ENCODE data around the gene MROH7. TPM values are rescaled to one million over a fixed set of nuclear protein-coding genes. Genes with fewer than 3 reads are reported as not detected.
"Not testable (repeated sequence)": the region's sequence is repeated elsewhere in the genome, so short reads cannot be mapped to it uniquely, and the experiment has no call there.

The MROH7 gene
- polyA plus RNA-seq, 5 donors, result 10.1 to 16.2 (median 11.4) TPM

DNA sequence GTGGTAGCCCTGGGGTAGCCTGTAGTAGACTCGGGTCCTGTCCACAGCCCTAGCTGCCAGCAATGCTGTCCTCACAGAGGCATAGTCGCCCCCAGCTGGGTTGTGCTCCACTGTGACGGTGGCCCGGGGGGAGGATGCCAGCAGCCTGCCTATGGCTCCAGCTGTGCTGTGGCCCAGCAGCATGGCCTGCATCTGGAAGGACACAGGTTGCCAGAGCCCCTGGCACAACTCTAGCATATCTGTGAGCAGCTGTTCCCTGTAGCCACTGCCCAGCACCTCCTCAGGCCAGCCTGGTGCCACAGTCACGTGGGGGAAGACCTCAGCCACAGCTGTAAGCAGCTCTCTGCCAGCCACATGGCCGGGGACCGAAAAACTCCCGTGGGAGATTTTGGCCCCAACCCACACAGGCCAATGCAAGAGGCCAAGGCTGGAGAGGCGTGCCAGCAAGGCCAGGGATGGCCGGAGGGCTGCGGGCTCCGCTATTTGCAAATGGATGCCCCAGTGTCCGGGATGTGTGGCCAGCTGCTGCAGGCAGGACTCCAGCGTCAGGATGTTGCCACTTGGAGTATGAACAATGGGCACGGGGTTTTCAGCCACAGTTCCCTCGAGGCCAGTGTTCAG, 32.2 kb upstream of the MROH7 start:
- no peak for DNase-seq

DNA sequence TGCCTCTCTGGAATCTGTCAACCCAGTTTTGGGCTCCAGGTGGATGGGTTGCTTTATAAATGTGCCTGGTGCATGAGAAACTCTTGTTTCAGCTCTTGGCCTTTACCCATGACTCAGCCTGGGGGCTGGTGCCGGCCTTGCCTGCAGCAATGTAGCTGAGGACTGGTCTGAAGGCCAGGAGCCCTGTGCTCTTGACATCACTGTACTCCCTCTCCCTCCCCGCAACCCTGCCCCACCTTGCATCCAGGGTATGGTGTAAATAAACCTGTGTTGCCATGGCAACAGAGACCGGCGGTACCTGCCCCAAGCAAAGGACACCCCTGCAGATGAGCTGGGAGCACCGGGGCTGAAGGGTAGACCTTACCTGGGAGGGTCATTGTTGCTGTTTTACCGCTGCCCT, 31.5 kb upstream of the MROH7 start:
- DNase-seq, result no peak

DNA sequence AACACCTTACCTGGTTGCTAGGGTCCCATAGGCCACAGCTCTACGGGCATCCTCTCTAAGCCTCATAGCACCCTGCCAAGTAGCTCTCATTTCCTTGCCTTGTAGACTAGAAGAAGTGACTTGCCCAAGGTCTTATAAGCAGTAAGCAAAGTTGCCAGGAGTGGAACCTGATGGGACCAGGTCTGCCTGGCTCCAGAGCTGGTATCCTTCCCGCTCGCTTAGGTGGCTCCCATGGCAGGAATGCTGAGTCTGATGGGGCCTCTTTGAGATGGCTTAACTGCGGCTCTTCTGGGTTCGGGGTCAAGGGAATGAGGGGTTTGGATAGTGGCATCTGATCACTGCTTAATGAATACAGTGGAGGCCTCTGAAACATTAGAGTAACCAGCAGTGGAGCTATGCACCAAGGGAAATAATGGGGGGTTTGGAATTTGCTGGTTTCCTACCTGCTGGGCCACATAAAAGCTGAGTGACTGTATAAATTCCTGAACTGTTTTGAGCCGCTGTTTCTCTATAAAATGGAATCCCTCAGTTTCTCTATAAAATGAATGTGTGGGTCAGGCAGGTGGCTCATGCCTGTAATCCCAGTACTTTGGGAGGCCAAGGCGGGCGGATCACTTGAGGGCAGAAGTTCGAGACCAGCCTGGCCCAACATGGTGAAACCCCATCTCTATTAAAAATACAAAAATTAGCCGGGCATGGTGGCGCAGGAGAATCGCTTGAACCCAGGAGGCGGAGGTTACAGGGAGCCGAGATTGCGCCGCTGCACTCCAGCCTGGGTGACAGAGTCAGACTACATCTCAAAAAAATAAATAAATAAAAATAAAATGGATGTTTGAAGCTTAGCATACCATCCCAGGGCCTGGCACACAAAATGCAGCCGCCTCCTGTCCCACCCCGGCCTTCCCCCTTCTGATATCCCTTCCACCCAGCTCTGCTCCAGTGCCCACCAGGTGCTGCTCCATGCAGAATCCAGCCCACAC, 30.7 kb upstream of the MROH7 start:
- no peak for DNase-seq

DNA sequence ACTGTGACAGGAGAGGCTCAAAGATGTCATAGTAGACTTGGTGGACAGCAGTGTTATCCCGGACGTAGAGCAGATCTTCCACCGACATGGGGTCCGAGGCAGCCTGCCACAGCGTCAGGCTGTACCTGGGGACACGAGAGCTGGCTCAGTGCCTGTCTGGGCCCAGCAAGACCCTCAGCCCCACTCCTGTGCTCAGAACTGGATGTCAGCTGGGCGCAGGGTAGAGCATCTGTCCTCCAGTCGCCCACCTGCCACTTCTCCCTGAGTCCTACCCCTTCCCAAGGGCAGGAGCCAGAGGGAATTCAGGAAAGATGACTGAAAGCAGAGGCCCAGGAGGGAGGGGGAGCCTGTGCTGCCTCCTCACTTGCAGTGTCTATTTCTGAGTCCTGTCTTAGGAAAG, 30.0 kb upstream of the MROH7 start:
- DNase-seq, result no peak

DNA sequence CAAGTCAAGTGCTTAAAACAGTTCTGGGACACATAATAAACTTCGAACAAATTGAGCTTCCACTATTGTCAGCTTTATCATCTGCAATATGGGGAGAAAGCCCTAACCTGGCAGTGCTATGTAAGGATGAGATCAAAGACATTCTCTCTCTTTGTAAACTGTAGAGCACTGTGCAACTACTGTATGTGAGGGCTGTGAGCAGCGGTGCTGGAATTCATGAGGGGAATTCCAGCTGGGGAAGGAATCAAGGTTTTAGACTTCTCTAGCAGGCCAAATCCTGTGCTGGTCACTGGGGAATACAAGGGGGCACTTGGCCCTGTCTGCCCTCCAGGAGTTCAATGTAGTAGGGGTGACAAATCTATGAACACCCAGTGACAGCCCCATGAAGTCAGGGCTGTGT, 27.6 kb upstream of the MROH7 start:
- no peak for DNase-seq

DNA sequence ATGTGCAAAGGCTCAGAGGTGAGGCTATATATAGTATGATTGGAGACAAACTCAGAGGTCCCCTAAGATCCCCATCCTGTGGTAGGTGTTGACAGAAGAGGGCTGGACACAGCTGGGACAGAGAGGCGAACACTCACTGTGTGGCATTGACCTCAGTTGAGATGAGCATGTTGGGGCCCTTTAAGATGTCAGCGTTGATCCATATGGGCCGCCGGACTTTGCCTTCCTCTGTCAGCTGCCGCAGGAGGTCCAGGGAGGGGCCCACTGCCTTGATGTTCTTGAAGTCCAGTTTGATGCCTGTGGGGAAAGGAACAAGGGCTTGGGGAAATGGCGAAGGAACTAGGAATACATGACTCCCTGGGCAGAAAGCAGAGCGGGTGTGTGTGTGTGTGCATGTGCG, 27.0 kb upstream of the MROH7 start:
- DNase-seq, result no peak

DNA sequence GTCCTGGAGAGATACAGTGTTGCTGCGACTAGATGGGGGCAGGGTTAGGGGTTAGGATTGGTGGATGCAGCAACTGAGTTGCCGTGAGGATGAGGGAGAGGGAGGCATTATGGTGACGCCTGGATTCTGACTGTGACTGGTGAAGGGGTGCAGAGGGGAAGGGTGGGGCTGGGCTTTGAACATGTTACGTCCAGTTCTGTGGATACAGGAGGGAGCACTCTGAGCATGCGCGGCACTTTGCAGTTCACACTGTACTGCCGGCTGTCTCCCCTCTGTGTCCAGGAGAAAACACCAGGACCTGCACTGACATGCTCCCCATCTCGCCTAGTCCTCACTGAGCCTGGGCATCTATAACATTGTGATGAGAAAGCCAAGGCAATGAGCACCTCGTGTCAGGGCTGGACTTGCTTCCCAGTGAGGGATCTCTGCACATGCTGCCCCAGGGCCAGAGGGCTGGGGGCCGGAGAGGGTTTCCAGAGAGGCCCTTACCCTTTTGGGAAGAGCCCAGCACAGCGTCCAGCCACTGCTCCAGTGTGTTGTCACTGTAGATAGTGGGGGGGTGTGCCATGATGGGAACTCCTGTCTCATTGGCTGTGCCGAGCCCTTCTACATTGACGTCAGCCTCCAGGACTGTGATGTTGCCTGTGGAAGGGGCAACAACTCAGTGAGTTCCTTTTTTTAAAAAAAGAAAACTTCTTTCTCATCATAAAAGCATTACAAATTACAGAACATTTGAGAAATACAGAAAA, 25.9 kb upstream of the MROH7 start:
- DNase-seq, result no peak

DNA sequence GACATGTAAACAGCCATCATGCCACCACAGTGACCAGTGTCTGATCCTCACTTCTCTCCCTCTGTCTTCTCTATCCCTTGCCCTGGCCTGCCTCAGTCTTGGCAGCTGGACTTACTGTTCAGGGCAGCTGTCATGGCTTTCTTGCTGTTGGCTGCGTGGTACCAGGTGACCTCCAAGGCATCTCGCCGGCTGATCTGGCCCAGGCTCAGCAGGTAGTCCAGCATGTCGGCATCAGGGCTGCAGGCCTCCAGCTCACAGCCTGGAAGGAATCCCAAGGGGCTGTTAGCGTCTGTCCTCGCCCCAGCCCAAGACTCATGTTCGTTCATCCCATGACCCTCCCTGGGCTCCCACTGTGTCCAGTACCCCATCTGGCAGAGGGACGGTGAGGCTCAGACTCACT, 21.8 kb upstream of the MROH7 start:
- DNase-seq, result no peak

DNA sequence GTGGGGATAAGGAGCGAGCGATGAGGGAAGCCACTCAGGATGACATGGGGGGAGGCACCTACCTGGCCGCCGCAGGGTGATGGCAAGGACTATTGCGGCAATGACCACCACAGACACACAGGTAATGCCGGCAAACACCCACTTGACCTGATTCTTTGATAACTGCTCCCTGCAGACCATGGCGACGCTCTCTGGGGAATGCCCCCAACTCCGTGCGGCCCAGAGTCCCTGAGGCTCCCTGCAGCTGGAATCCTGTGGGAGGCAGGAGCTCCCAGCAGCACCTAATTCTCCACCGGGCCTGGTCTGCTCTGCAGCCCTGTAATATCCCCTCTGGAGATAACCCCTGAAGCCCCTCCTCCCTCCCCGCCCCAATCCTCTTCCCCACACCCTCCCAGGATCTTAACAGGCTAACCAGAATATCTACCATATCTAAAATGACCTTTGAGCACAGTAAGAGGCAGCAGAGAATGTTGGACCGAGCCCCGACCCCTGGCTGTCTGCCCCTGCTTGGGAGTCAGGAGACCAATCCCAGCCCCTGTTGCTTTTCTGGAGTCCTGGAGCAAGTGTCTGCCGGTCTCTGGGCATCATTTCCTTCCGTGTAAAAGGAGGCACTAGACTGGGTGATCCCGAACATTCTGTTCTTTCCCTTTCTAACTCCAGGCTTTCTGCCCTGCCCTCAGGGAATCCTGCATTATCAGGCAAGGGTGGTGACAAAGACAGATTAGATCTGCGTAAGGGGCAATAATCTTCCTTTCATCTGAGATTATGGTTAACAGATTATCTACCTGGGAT, 18.2 kb upstream of the MROH7 start, which contains the start of gene FAM151A:
FAM151A (minus strand) TSS at position 310 of the 792 bp plus-strand sequence; CDS start at position 180, 130 bp downstream.
- DNase-seq, result no peak

DNA sequence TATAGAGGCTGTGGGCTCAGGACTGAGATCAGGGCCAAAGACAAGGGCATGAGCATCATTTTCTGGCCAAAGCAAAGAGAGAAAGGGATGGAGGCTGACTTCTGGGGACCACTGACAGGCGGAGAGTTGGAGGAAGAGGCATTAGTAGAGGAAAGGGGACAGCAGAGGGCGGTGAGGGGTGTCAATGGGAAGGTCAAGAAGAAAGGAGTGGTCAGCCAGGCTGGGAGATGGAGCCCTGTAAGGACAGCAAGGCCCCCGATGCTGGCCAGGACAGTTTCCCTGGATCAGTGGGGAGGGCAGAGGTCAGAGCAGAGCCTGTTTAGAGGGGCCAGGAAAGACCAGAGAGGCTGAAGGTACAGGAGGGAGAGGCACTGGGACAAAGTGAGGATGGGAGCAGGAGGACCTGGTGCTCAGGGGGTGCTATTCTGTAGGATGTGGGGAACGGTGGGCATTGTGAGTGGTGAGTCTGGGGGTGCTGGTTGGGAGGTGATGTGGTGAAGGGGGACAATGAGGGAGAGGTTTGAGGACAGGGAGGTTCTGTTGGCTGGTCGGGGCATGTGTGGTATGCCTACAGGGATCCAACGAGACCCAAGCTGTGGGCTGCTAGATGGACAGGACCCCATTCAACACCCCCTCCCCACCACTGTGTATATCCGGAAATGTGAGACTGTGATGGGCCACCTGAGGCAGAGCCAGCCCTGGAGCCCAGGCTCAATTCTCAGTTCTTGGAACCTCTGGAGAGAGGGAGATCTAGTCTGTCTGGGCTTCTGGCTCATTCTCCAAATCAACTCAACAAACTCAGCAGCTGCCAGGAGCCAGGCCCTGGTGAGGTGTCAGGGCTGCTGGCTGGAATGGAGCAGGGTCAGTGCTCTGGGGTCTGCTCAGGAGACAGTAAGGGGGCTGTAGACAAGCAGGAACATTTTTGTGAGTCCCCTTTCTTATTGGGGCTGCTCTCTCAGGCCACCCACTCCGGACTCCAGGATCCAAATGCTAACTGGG, 16.8 kb upstream of the MROH7 start:
- DNase-seq, result no peak

DNA sequence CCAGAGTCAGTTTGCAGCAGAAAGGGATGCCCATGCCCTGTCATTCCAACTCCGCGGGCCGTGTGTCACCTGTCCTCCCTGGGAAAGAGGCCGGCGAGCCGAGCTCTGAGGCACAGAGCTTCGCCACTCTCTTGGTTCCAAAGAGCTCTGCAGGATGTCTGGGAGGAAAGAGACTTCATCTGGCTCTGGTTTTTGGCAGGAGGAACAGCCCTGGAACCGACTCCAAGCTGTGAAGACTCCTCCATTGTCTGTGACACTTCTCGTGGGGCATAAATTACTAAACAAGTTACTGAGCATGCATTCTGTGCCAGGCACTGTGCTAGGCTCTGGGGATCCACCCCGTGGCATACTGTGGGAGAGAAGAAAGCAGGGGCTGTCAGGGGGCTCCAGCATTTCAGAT, 14.4 kb upstream of the MROH7 start:
- DNase-seq, result no peak

DNA sequence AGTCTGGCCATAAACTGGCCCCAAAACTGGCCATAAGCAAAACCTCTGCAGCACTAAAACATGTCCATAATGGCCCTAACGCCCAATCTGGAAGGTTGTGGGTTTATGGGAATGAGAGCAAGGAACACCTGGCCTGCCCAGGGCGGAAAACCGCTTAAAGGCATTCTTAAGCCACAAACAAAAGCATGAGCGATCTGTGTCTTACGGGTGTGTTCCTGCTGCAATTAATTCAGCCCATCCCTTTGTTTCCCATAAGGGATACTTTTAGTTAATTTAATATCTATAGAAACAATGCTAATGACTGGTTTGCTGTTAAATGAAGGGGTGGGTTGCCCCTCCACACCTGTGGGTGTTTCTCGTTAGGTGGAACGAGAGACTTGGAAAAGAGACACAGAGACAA, 5.8 kb upstream of the MROH7 start:
- DNase-seq, result not testable (repeated sequence)

DNA sequence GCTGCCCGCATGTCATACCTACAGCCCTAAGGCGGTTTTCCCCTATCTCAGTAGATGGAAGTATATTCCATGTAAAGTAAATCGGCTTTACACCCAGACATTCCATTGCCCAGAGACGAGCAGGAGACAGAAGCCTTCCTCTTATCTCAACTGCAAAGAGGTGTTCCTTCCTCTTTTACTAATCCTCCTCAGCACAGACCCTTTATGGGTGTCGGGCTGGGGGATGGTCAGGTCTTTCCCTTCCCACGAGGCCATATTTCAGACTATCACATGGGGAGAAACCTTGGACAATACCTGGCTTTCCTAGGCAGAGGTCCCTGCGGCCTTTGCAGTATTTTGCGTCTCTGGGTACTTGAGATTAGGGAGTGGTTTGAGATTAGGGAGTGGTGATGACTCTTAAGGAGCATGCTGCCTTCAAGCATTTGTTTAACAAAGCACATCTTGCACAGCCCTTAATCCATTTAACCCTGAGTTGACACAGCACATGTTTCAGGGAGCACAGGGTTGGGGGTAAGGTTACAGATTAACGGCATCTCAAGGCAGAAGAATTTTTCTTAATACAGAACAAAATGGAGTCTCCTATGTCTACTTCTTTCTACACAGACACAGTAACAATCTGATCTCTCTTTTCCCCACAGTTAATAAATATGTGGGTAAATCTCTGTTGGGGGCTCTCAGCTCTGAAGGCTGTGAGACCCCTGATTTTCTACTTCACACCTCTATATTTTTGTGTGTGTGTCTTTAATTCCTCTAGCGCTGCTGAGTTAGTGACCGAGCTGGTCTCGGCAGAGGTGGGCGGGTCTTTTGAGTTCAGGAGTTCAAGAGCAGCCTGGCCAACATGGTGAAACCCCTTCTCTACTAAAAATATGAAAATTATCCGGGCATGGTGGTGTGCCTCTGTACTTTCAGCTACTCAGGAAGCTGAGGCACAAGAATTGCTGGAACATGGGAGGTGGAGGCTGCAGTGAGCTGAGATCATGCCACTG, 4.8 kb upstream of the MROH7 start:
- not testable (repeated sequence) for DNase-seq

DNA sequence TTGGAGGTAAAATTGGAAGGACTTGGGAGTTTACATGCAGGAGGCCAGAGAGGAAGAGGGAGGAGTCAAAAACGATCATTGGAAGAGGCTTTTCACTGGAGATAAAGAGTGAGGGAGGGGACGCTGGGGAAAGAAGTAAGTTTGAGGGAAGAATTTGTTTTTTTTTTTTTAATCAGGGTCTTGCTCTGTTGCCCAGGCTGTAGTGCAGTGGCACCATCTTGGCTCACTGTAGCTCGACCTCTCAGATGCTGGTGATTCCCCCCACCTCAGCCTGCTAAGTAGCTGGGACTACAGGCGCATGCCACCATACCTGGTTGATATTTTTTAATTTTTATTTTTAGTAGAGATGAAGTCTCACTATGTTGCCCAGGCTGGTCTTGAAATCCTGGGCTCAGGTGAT, 1.2 kb upstream of the MROH7 start:
- DNase-seq, result no peak

DNA sequence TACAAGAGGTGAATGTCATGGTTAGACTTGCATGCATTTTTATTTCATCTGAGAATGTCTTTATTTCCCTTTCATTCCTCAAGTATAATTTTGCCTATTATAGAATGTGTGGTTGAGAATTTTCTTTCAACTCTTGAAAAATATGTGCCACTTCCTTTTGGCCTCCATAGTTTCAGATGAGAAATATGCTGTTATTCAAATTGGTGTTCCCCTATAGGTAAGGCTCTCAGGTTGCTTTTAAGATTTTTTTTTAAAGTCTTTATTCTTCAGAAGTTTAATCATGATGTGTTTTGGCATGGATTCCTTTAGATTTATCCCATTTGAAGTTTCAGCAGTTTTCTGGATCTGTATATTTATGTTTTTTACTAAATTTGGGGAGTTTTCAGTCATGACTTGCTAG, 2.1 kb downstream of the MROH7 start:
- no peak for DNase-seq

DNA sequence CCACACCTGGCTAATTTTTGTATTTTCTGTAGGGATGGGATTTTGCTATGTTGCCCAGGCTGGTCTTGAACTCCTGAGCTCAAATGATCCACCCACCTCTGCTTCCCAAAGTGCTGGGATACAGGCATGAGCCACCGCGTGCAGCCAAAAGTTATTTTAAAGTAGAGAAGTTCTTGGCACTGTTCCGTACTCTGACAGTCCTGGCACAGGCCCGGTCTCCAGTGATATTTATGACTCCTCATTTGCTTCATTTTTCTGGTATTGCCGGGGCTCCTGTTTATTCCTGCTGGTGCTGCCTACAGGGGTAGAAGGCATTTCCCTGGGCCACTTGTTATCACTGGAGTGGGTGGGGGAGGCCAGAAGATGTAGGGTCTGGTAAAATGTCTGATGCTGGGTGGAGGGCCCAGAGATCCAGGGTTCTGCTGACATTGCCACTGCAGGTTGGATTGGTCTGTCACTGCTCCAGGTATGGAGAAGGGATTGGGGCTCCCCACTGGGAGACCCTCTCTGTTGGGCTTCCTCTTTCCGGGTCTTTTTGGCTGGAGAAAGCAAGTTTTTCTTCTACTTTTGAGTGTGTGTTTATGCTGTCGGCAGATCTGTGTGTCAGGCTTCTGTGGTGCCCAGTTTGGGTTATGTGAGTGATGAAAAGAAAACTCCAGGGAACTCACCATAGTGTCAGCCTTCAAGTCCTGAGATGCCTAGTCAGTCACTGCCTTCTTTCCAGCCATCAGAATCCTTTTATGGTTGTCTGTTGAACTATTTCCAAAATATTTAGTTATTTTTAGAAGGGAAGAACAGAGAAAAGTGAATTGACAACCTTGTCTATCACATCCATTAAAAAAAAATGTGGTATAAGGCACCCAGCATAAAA, 4.5 kb downstream of the MROH7 start:
- DNase-seq, result peak; percentile 25 to 37

DNA sequence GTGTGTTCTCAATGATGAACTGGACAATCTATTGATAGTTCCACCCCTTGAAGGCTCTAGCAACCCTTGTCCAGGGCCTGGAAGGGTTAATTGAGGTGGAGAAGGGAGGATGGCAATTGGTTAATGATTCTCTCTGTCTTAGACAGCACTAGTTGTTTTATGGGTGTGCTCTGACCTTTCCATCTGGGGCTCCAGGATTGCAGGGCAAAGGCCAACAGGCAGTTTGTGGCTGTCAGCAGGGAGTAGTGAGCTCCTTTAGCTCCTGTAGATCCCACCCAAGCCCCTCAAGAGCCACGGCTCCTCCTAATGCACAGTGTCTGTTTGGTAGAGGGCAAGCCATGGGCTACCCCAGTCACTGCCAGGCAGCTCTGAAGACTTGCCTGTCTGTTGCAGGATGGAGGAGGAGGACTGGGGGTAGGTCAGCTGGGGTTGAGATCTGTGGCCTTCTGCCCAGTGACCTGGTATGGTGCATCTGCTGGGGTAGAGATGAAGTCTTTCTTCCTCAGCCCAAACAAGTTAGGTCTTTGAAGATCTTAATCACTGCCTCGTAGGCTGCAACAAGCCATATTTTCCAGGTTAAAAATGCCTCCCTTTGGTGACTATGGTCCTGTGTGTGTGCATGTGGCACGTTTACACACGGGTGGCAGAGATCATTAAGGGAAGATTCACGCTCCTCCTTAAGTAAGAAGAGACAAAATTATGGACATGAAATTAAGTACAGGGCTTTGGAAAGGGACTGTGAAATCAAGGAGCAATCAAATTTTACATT, 7.7 kb downstream of the MROH7 start:
- no peak for DNase-seq
